ENCODE data around the gene RNF207.

RNF207 gene

GRCh38 chr1:6247651-6248050, 41.7 kb downstream of the RNF207 start:
- in situ Hi-C loops (cut with MboI; ENCODE audit: low sequenced_read_pairs): loop anchor here (10.0 kb wide), 1 partner anchor 97 kb away; no protein-coding TSS in a partner anchor

GRCh38 chr1:6248161-6248776, 42.4 kb downstream of the RNF207 start:
- in situ Hi-C loops (cut with MboI; ENCODE audit: low sequenced_read_pairs): loop anchor here (10.0 kb wide), 1 partner anchor 97 kb away; no protein-coding TSS in a partner anchor

GRCh38 chr1:6248932-6249738, 43.2 kb downstream of the RNF207 start:
- in situ Hi-C loops (cut with MboI; ENCODE audit: low sequenced_read_pairs): loop anchor here (10.0 kb wide), 1 partner anchor 96 kb away; no protein-coding TSS in a partner anchor

DNA sequence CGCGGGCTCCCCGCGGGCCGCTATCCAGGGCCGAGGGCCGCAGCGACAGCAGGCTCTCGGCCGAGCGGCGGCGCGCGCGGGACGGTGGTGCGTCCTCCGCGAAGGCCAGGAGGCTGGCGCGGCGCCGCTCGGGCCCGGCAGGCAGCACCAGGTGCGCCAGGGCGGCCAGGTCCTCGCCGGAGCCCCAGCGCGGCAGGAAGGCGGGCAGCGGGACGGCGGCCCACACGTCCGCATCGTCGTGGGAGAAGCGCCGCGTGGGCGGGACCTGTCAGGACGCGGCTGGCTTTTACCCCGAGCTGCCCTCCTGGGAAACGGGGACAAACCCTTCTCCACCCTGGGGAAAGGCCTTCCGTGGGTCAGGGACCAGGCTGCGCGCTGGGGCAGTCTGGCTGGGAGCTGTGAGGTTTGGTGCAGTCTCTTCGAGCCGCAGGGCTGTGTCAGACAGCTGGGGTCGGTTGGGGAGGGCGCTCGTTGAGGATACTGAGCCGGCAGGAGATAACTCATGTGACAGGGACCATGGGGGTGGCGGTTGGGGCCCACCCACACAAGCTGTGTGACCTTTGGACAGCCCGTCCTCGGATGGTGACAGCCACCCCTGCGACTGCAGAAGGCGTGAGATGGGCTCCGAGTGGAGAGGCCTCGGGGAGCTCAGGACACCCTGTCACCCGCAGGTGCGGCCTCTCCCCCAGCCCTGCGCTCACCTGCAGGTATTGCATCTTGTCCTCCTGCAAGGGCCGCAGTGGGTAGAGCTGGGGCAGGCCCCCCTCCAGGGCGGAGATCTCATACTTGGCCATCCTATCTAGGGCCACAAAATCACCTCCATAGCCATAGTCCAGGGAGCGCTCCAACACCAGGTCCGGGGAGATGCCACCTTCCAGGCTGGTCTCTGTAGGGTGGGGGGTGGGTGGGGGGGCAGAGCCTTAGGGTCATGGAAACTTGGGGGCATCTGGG, 44.1 kb downstream of the RNF207 start:
- in situ Hi-C loops (cut with MboI; ENCODE audit: low sequenced_read_pairs): loop anchor here (10.0 to 25.0 kb wide), 2 partner anchors 95 to 162 kb away; partner anchors contain the start of genes ESPN and HES2

DNA sequence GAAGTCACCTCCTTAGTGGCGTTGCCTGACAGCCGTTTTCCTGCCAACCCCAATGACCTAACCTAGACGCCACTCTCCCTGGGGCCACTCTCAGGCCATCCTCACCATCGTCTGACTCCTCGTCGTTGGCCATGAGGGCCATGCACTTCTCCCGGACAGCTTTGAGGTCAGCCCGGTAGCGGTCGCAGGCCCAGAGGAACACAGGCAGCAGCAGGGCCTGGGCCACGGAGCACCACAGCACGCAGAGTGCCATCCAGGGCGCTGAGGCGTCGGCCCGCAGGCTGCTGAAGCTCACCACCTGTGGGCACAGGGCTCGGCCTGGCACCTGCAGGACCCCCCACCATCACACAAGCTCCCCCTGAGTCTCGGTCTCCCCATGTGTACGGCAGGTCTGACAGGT, 45.3 kb downstream of the RNF207 start:
- in situ Hi-C loops (cut with MboI; ENCODE audit: low sequenced_read_pairs): loop anchor here (25.0 kb wide), 1 partner anchor 161 kb away; the partner anchor contains the start of genes ESPN and HES2

GRCh38 chr1:6251681-6252373, 45.9 kb downstream of the RNF207 start:
- in situ Hi-C loops (cut with MboI; ENCODE audit: low sequenced_read_pairs): loop anchor here (25.0 kb wide), 1 partner anchor 160 kb away; the partner anchor contains the start of genes ESPN and HES2

DNA sequence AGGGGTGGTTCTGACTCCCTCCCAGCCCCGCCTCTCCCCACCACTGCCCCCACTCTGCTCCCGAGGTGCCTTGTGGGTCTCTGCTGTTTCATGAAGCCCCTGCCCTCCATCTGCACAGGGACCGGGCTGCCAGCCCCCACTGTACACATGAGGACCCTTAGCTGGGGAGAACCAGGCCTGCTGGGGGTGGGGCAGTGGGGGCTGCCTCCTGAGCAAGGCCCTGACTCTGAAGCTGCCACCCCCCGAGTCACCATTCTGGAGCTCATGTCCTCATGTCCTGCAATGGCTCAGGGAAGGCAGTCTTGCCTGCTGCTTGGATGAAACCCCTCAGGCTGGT, 46.4 kb downstream of the RNF207 start:
- in situ Hi-C loops (cut with MboI; ENCODE audit: low sequenced_read_pairs): loop anchor here (25.0 kb wide), 1 partner anchor 160 kb away; the partner anchor contains the start of genes ESPN and HES2

GRCh38 chr1:6253380-6253779, 47.5 kb downstream of the RNF207 start:
- in situ Hi-C loops (cut with MboI; ENCODE audit: low sequenced_read_pairs): loop anchor here (25.0 kb wide), 1 partner anchor 159 kb away; the partner anchor contains the start of genes ESPN and HES2

GRCh38 chr1:6254691-6255090, 48.8 kb downstream of the RNF207 start:
- in situ Hi-C loops (cut with MboI; ENCODE audit: low sequenced_read_pairs): loop anchor here (25.0 kb wide), 1 partner anchor 158 kb away; the partner anchor contains the start of genes ESPN and HES2

DNA sequence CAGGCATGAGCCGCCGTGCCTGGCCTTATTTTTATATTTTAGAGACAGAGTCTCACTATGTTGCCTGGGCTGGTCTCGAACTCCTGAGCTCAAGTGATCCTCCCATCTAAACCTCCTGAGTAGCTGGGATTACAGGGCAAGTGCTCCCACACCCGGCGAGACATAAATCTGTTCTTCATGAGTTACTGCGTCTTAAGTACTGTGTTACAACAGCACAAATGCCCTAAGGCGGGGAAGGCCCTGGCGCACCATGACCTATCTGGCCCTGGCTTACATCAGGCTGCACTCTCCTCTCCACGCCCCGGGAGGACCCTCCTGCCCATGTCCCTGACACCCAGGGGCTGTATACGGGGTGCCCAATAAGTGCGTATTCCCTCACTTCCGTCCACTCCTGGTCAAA, 50.7 kb downstream of the RNF207 start:
- in situ Hi-C loops (cut with MboI; ENCODE audit: low sequenced_read_pairs): loop anchor here (25.0 kb wide), 1 partner anchor 156 kb away; the partner anchor contains the start of genes ESPN and HES2

DNA sequence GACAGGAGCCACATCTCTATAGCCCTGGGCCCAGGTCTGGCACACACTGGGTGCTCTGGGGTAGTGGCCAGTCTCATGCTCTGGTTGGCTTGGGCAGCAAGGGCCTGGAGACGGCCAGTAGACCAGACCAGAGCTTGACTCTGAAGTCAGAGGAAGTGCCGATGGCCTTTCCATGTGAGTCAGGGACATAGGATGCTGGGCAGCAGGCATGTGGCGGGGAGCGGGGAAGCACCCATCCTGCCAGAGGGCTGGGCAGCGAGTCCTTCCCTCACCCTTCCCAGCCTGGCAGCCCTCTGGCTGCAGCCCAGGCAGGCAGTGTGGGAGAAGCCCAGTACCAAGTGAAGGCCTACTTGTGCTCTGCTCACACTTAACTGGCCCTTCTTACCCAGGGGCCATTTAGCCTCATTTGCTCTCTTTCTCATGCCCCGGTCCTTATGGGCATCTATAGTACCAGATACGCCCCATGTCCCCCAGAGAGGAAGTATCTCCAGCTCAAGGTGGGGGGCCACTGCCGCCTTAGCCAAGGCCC, 51.7 kb downstream of the RNF207 start:
- in situ Hi-C loops (cut with MboI; ENCODE audit: low sequenced_read_pairs): loop anchor here (25.0 kb wide), 1 partner anchor 155 kb away; the partner anchor contains the start of genes ESPN and HES2

- in situ Hi-C loops (cut with MboI; ENCODE audit: low sequenced_read_pairs): loop anchor here (25.0 kb wide), 1 partner anchor 154 kb away; the partner anchor contains the start of genes ESPN and HES2
These were observed 52.8 kb downstream of the RNF207 start for GRCh38 chr1:6258675-6259074.

GRCh38 chr1:6259491-6260362, 53.8 kb downstream of the RNF207 start:
- in situ Hi-C loops (cut with MboI; ENCODE audit: low sequenced_read_pairs): loop anchor here (25.0 kb wide), 1 partner anchor 153 kb away; the partner anchor contains the start of genes ESPN and HES2

GRCh38 chr1:6260433-6260934, 54.6 kb downstream of the RNF207 start:
- in situ Hi-C loops (cut with MboI; ENCODE audit: low sequenced_read_pairs): loop anchor here (25.0 kb wide), 1 partner anchor 152 kb away; the partner anchor contains the start of genes ESPN and HES2

DNA sequence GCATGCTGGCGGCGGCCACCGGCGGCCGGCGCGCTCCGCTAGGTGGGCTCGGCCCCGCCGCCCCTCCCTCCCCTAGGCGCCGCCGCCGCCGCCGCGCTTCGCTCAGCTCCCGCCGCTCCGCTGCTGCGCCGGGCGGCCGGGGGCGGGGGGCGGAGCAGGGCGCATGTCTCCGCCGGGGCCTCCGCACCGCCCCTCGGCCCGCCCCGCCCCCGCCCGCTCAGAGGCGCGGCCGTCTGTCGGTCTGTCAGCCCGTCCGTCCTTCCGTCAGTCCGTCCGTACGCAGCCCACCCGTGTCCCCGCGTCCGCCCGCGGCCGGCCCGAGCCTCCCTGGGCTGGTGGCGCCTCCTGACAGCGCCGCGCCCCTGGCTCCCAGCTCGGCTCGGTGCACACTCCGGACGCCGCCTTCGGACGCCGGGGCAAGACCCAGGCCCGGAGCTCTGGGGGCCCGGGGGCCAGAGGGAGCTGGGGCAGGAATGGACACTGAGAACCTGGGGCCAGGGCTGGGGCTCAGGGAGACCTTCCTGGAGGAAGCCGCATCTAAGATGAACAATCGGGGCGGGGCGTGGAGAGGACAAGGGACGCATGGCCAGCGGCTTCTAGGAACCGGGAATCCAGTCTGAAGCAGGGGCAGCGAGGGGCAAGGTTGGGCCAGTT, 55.2 kb downstream of the RNF207 start, which contains the start of gene GPR153:
Gene GPR153 (minus strand): TSS at position 138 of the 654 bp plus-strand sequence. CDS start 6,193 bp downstream, outside the sequence.
- in situ Hi-C loops (cut with MboI; ENCODE audit: low sequenced_read_pairs): loop anchor here (25.0 kb wide), 1 partner anchor 151 kb away; the partner anchor contains the start of genes ESPN and HES2

DNA sequence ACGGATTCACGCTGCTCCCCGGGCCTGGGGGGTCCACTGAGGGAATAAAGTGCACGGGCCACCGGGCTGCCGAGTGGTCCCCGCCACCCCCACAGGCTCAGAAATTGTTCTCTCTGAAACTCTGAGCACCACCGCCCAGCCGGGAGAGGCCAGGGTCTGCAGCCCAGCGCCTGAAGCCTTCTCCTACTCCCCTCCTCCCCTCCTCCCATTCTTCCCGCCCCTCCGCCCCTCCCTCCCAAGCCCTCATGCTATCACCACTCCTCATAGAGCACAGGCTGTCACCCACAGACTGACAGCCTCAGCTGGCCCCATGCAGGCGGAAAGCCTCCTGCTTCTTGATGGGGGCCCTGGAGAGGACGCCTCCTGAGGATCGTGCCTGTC, 55.7 kb downstream of the RNF207 start:
- in situ Hi-C loops (cut with MboI; ENCODE audit: low sequenced_read_pairs): loop anchor here (25.0 kb wide), 1 partner anchor 151 kb away; the partner anchor contains the start of genes ESPN and HES2
